NCI-H187 treated with DMSO at 0.1 percent for 48 hours (cell line): ENCODE data around the gene STBD1.
"Not testable (repeated sequence)": the region's sequence is repeated elsewhere in the genome, so short reads cannot be mapped to it uniquely, and the experiment has no call there.

ENCODE experiments used
- DNase-seq: peaks from one replicate; lab custom pipeline; 2025; lab: John Stamatoyannopoulos, UW

STBD1 gene

GRCh38 chr4:76283900-76284299, 22.6 kb upstream of the STBD1 start:
- no peak for DNase-seq

- DNase-seq, result not testable (repeated sequence)
Observed at GRCh38 chr4:76287811-76288210, 18.7 kb upstream of the STBD1 start.

GRCh38 chr4:76292730-76293129, 13.8 kb upstream of the STBD1 start:
- DNase-seq, result no peak

- DNase-seq, result no peak
Observed at GRCh38 chr4:76293772-76294171, 12.8 kb upstream of the STBD1 start.

GRCh38 chr4:76296286-76296820, 10.2 kb upstream of the STBD1 start:
- no peak for DNase-seq

- no peak for DNase-seq
Observed at GRCh38 chr4:76298227-76298626, 8.3 kb upstream of the STBD1 start.

- no peak for DNase-seq
Observed at GRCh38 chr4:76300012-76300411, 6.5 kb upstream of the STBD1 start.

GRCh38 chr4:76301068-76301774, 5.3 kb upstream of the STBD1 start:
- DNase-seq, result peak; percentile 45

GRCh38 chr4:76301775-76302162, 4.8 kb upstream of the STBD1 start:
- no peak for DNase-seq

- DNase-seq, result no peak
Observed at GRCh38 chr4:76302826-76303438, 3.6 kb upstream of the STBD1 start.

- DNase-seq, result no peak
Observed at GRCh38 chr4:76305033-76305687, 1.4 kb upstream of the STBD1 start.

- DNase-seq, result no peak
Observed at GRCh38 chr4:76306882-76307659, 538 bp downstream of the STBD1 start.

GRCh38 chr4:76307660-76308014, 1.1 kb downstream of the STBD1 start:
- DNase-seq, result no peak

GRCh38 chr4:76308548-76308947, 2.0 kb downstream of the STBD1 start:
- DNase-seq, result no peak

- no peak for DNase-seq
Observed at GRCh38 chr4:76309939-76310550, 3.5 kb downstream of the STBD1 start.

GRCh38 chr4:76310683-76311082, 4.2 kb downstream of the STBD1 start:
- no peak for DNase-seq

- no peak for DNase-seq
Observed at GRCh38 chr4:76311896-76312331, 5.4 kb downstream of the STBD1 start.

GRCh38 chr4:76312457-76312856, 5.9 kb downstream of the STBD1 start:
- no peak for DNase-seq

- DNase-seq, result no peak
Observed at GRCh38 chr4:76313547-76313946, 7.0 kb downstream of the STBD1 start.

- DNase-seq, result no peak
Observed at GRCh38 chr4:76315267-76315918, 8.9 kb downstream of the STBD1 start.

GRCh38 chr4:76316131-76316530, 9.6 kb downstream of the STBD1 start:
- no peak for DNase-seq
